ENCODE measurements around the gene GSE1.

Gene GSE1

GRCh38 chr16:85608887-85609286 lies 4.2 kb upstream of the GSE1 start:
- TF ChIP-seq CTCF (IDR thresholded peaks at IDR 0.05; ENCODE audit: extremely low read depth, missing control alignments) = no peak
- DNase-seq (ENCODE audit: low spot score) = no peak

GRCh38 chr16:85609539-85609938 lies 3.6 kb upstream of the GSE1 start:
- no peak for TF ChIP-seq CTCF (IDR thresholded peaks at IDR 0.05; ENCODE audit: extremely low read depth, missing control alignments)
- no peak for DNase-seq (ENCODE audit: low spot score)

- TF ChIP-seq CTCF (IDR thresholded peaks at IDR 0.05; ENCODE audit: extremely low read depth, missing control alignments) = no peak
- no peak for DNase-seq (ENCODE audit: low spot score)
Measured at GRCh38 chr16:85610059-85610445, 3.1 kb upstream of the GSE1 start.

GRCh38 chr16:85610446-85611193 lies 2.5 kb upstream of the GSE1 start:
- TF ChIP-seq CTCF (IDR thresholded peaks at IDR 0.05; ENCODE audit: extremely low read depth, missing control alignments) = peak; percentile 76
- DNase-seq (ENCODE audit: low spot score) = peak; percentile 89

- no peak for TF ChIP-seq CTCF (IDR thresholded peaks at IDR 0.05; ENCODE audit: extremely low read depth, missing control alignments)
- DNase-seq (ENCODE audit: low spot score) = no peak
Measured at GRCh38 chr16:85611194-85611443, 2.0 kb upstream of the GSE1 start.

GRCh38 chr16:85611444-85612190 lies 1.5 kb upstream of the GSE1 start:
- DNase-seq (ENCODE audit: low spot score) = peak; percentile 71
- no peak for TF ChIP-seq CTCF (IDR thresholded peaks at IDR 0.05; ENCODE audit: extremely low read depth, missing control alignments)

GRCh38 chr16:85612191-85612800 lies 826 bp upstream of the GSE1 start:
- no peak for TF ChIP-seq CTCF (IDR thresholded peaks at IDR 0.05; ENCODE audit: extremely low read depth, missing control alignments)
- peak; percentile 82 for DNase-seq (ENCODE audit: low spot score)
